K562 (cell line): Measurements from ENCODE around the gene MTHFD2. TPM values are rescaled to one million over a fixed set of nuclear protein-coding genes. Genes with fewer than 3 reads are reported as not detected.

Experiments used
- ATAC-seq: fragments of 200-7000 bp; cut with Tn5 transposase; 3 replicates; pipeline ENCODE4 v1.9.1; 2020; ENCODE audit warnings: moderate library complexity
- BruUV-seq: library from RNA; stranded (reverse); fragments of 400-500 nt; replicated peaks from 2 replicates; lab custom pipeline; 2021; lab: Mats Ljungman, UMichigan
- CTCF ChIA-PET: fragments of 300-600 bp; formaldehyde crosslinking; extraction: SDS; loops from one replicate; lab custom pipeline; 2021; ENCODE audit warnings: low intra/inter-chr PET ratio; lab: Yijun Ruan, JAX
- POLR2A ChIA-PET: fragments of 300-600, 350-650 bp; sonication (Branson Sonifier 250); formaldehyde crosslinking; extraction: SDS; loops from one replicate; lab custom pipeline; 2021; ENCODE audit warnings: antibody characterized with exemption, inconsistent platforms; lab: Yijun Ruan, JAX
- DNase-seq, 4 experiments: peaks; one replicate each; pipeline versions ENCODE4 v3.0.0 to v3.0.0-alpha.2; 2011 to 2018; ENCODE audit warnings: low spot score in 3 of 4, mixed read lengths in 3 of 4; ENCODE audit errors: extremely low read depth in 1 of 4
- FAIRE-seq: peaks from 2 replicates; lab custom pipeline; 2011; peaks lifted over from hg19 to GRCh38; lab: Jason Lieb, UNC
- H2AFZ ChIP-seq: 2 replicates; pipeline ENCODE4 v1.6.0; 2011; ENCODE audit warnings: low read depth, low read length, control low read depth, inconsistent platforms
- H3K27ac ChIP-seq: fragments of 200-600 bp; 3 replicates; pipeline ENCODE4 v1.8.0; 2011; ENCODE audit warnings: low read depth, mild to moderate bottlenecking, control low read depth, inconsistent platforms, low read length, moderate library complexity, mixed read lengths; ENCODE audit errors: extremely low read depth
- H3K27me3 ChIP-seq, 2 experiments: fragments of 300-600 bp in 1 of 2; 2 replicates in 1 of 2; 3 replicates in 1 of 2; pipeline versions ENCODE4 v1.6.0 to v1.8.0; 2011; ENCODE audit warnings: inconsistent platforms in 2 of 2, low read length in 2 of 2, mild to moderate bottlenecking in 1 of 2, mixed read lengths in 1 of 2, moderate library complexity in 1 of 2; ENCODE audit not compliant: control insufficient read depth in 2 of 2, insufficient read depth in 2 of 2
- H3K36me3 ChIP-seq: fragments of 300-600 bp; 3 replicates; pipeline ENCODE4 v1.8.0; 2011; ENCODE audit warnings: mild to moderate bottlenecking, low read length, inconsistent platforms; ENCODE audit not compliant: control insufficient read depth, insufficient read depth
- H3K4me1 ChIP-seq, 2 experiments: fragments of 200-600 bp in 1 of 2; replicated peaks in 1 of 2; 2 replicates in 1 of 2; 3 replicates in 1 of 2; pipeline versions ENCODE4 v1.5.1 to v1.8.0; 2011; ENCODE audit warnings: inconsistent platforms in 2 of 2, low read length in 2 of 2, mild to moderate bottlenecking in 1 of 2, mixed read lengths in 1 of 2, moderate library complexity in 1 of 2; ENCODE audit not compliant: control insufficient read depth in 2 of 2, insufficient read depth in 2 of 2
- H3K4me2 ChIP-seq: 2 replicates; pipeline ENCODE4 v1.6.1; 2011; ENCODE audit warnings: low read length, control low read depth, inconsistent platforms, mixed read lengths; ENCODE audit not compliant: insufficient read depth
- H3K4me3 ChIP-seq: fragments of 200-600 bp; sonication (generic), shearing (Covaris generic); 2 replicates; pipeline ENCODE4 v1.5.1; 2016; ENCODE audit warnings: control low read depth, inconsistent platforms
- H3K79me2 ChIP-seq: fragments of 200-600 bp; 3 replicates; pipeline ENCODE4 v1.8.0; 2011; ENCODE audit warnings: low read length, inconsistent platforms; ENCODE audit not compliant: control insufficient read depth, insufficient read depth
- H3K9ac ChIP-seq, 2 experiments: 2 replicates each; pipeline versions ENCODE4 v1.6.0 to v1.6.1; 2011; ENCODE audit warnings: low read depth in 2 of 2, low read length in 2 of 2, control low read depth in 1 of 2, inconsistent platforms in 1 of 2, mild to moderate bottlenecking in 1 of 2, mixed read lengths in 1 of 2; ENCODE audit not compliant: insufficient read depth in 1 of 2
- H3K9me1 ChIP-seq: one replicate; pipeline ENCODE4 v1.6.0; 2011; ENCODE audit warnings: inconsistent platforms, mild to moderate bottlenecking, low read length, moderate library complexity; ENCODE audit not compliant: control insufficient read depth, insufficient read depth
- H3K9me3 ChIP-seq: replicated peaks from 2 replicates; pipeline ENCODE4 v1.5.1; 2011; ENCODE audit warnings: low read depth, low read length, inconsistent platforms; ENCODE audit not compliant: control insufficient read depth, insufficient read depth
- H4K20me1 ChIP-seq: replicated peaks from 2 replicates; pipeline ENCODE4 v1.6.1; 2011; ENCODE audit warnings: low read length, inconsistent platforms, mixed read lengths; ENCODE audit not compliant: control insufficient read depth, insufficient read depth
- C11orf30 ChIP-seq: fragments of 450-650 bp; IDR thresholded peaks from 2 replicates; pipeline ENCODE4 v1.6.1; 2016; ENCODE audit warnings: low read depth, mild to moderate bottlenecking
- HDGF ChIP-seq: fragments of 450-650 bp; IDR thresholded peaks from 2 replicates; pipeline ENCODE4 v1.6.1; 2016
- MAFF ChIP-seq: IDR thresholded peaks from 2 replicates; pipeline ENCODE4 v1.6.1; 2012; ENCODE audit warnings: low read length, improper control_type of control experiment
- MAFG ChIP-seq: fragments of 450-650 bp; conservative IDR thresholded peaks from 2 replicates; pipeline ENCODE4 v1.6.1; 2016; ENCODE audit warnings: missing genetic modification characterization, missing compliant biosample characterization
- MEF2D ChIP-seq: conservative IDR thresholded peaks from 2 replicates; pipeline ENCODE4 v1.6.1; 2016; ENCODE audit warnings: low read depth, missing genetic modification characterization, missing compliant biosample characterization
- MEIS2 ChIP-seq: fragments of 450-650 bp; IDR thresholded peaks from 2 replicates; pipeline ENCODE4 v1.6.1; 2014; ENCODE audit warnings: mild to moderate bottlenecking; ENCODE audit not compliant: partially characterized antibody
- MLX ChIP-seq, 2 experiments: fragments of 450-650 bp in 1 of 2; sonication (generic) in 1 of 2; formaldehyde crosslinking; conservative IDR thresholded peaks; 2 replicates each; pipeline versions ENCODE4 v1.4.0 to v1.8.1; 2020 to 2022; ENCODE audit warnings: mild to moderate bottlenecking in 1 of 2, missing genetic modification reagents in 1 of 2
- SRSF7 ChIP-seq: fragments of 200-400 bp; formaldehyde crosslinking; optimal IDR thresholded peaks from 2 replicates; pipeline ENCODE3; 2017; ENCODE audit warnings: mild to moderate bottlenecking, low read depth, low read length
- ZNF316 ChIP-seq: fragments of 450-650 bp; IDR thresholded peaks from 2 replicates; pipeline ENCODE4 v1.6.1; 2016
- WGBS: fragments of 100-300 bp; shearing (Covaris generic); methylation state at CpG from one replicate; pipeline ENCODE4 v1.1.6; 2016; ENCODE audit warnings: low coverage, mixed read lengths; ENCODE audit not compliant: insufficient coverage; ENCODE audit errors: missing lambda C conversion rate; 5-methylcytosine and 5-hydroxymethylcytosine counted together
- in situ Hi-C: fragments of 300-500 bp; cut with MboI; formaldehyde crosslinking; loops from 4 replicates; pipeline ENCODE4 v1.15.0; 2018; ENCODE audit warnings: inconsistent platforms, mixed read lengths
- intact Hi-C: fragments of 100-400 bp; cut with micrococcal nuclease; formaldehyde crosslinking; loops from 2 replicates; pipeline ENCODE4 v1.14.2; 2022
- polyA plus RNA-seq, 8 experiments: library from polyadenylated mRNA; depleted of rRNA in 4 of 8; stranded (reverse) in 5 of 8; unstranded in 3 of 8; fragments of >200 nt; fragmentation: Nextera tagmentation in 2 of 8; fragmentation: Illumina TruSeq in 1 of 8; extraction: Ambion mirVana in 2 of 8; extraction: Trizol in 1 of 8; gene quantifications; 2 replicates each; pipeline versions ENCODE4 v1.2.1 to v1.2.3, GENCODE V29; 2011 to 2014; ENCODE audit warnings: inconsistent platforms in 1 of 8, missing spikeins in 1 of 8
- total RNA-seq, 7 experiments: library from RNA; depleted of rRNA in 6 of 7; stranded (reverse); fragments of >200 nt in 6 of 7; fragmentation: Illumina TruSeq in 2 of 7; extraction: Trizol in 2 of 7; gene quantifications; 2 replicates each; pipeline versions ENCODE4 v1.2.1 to v1.2.3, GENCODE V29; 2011 to 2021; ENCODE audit warnings: low replicate concordance in 1 of 7
- TF ChIP-seq, protein P1 (sequence below): fragments of 450-650 bp; IDR thresholded peaks from 2 replicates; pipeline ENCODE4 v1.7.0; 2016; ENCODE audit warnings: borderline replicate concordance

Gene MTHFD2
- total and polyA plus RNA-seq, 9 of the 15 experiments (the other 6 are each of a cell fraction or from before 2014, with no cell fraction given) = 113 to 520 (median 234) TPM

DNA sequence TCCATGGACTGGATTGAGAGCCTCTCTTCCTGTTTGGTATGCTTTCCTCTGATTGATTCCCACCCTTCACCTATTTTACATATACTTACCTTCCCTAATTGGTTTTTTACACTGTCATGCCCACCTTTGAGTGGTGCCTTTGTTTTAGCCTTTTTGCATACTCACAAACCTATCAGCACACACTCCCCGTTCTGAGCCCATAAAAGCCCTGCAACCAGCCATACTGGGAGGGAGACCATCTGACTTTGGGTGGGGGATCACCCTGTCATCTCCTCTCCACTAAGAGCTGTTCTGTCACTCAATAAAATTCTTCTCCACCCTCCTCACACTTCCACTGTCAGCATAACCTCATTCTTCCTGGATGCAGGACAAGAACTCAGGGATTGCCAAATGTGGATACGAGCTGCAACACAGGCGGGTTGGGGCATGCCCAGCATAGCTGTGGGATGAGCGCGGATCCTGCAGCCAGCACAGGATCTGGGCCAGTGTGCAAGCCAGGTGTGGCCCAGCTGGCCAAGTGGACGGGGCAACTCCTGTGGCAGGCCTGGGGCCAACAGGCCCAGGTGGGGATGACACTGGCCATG, 10.3 kb upstream of the MTHFD2 start:
- peak overlapping the region in 1 of 2 experiments; percentile 63; a peak in 2 of 4 replicates for H3K9ac ChIP-seq
- H3K9me1 ChIP-seq = no peaks in the 10 kb centered on the region
- peak overlapping the region; percentile 19; the same call in 1 of the 3 replicates for H3K27ac ChIP-seq
- no peak overlapping the region for H3K4me2 ChIP-seq
- POLR2A ChIA-PET = interaction anchor here (0.9 to 4.8 kb wide), 4 partner anchors 9 to 16 kb away, joined by 3 to 38 read pairs (median 5); partner anchors contain the start of genes MOB1A and MTHFD2
- no peak overlapping the region for H3K4me3 ChIP-seq
- TF ChIP-seq HDGF (peak; percentile 38; the same call in 1 of the 2 replicates), MLX (CRISPR knock-in tag; conservative IDR thresholded peaks at IDR 0.05) (no peak)
- no peaks in the 10 kb centered on the region for H3K36me3 ChIP-seq
- no peaks in the 10 kb centered on the region for H3K79me2 ChIP-seq
- H2AFZ ChIP-seq = peak overlapping the region; percentile 64; the same call in 1 of the 2 replicates
- H3K4me1 ChIP-seq = peaks cover 11 to 16% of the 10 kb centered on the region in 2 experiments; a peak in 4 of 5 replicates
- H4K20me1 ChIP-seq = no peaks in the 10 kb centered on the region
- CTCF ChIA-PET = no interaction called here
- WGBS = 76% methylated on average over 4 of the region's 6 CpGs
- H3K27me3 ChIP-seq = no peaks in the 10 kb centered on the region
- DNase-seq (no peak), FAIRE-seq (no peak), ATAC-seq (no peak)
- no peaks in the 10 kb centered on the region for H3K9me3 ChIP-seq
- no TSS peak for BruUV-seq
- intact Hi-C loops = no loop called here
- in situ Hi-C loops = no loop called here

GRCh38 chr2:74188696-74189095, 9.7 kb upstream of the MTHFD2 start:
- WGBS = 76% methylated on average over 3 of the region's 3 CpGs
- intact Hi-C loops = no loop called here

More at GRCh38 chr2:74188696-74189095, 9.7 kb upstream of the MTHFD2 start:
- no peaks in the 10 kb centered on the region for H3K79me2 ChIP-seq
- ATAC-seq = no peak
- H2AFZ ChIP-seq = no peak overlapping the region
- no peaks in the 10 kb centered on the region for H4K20me1 ChIP-seq
- H3K4me3 ChIP-seq = no peak overlapping the region
- BruUV-seq = no TSS peak
- H3K36me3 ChIP-seq = no peaks in the 10 kb centered on the region
- H3K4me2 ChIP-seq = no peak overlapping the region
- H3K27me3 ChIP-seq = no peaks in the 10 kb centered on the region
- POLR2A ChIA-PET = interaction anchor here (0.9 to 4.8 kb wide), 4 partner anchors 9 to 17 kb away, joined by 3 to 38 read pairs (median 5); partner anchors contain the start of genes MOB1A and MTHFD2
- no peak overlapping the region; a peak in 1 of 4 replicates for H3K9ac ChIP-seq
- no peaks in the 10 kb centered on the region for H3K9me3 ChIP-seq
- in situ Hi-C loops = no loop called here
- H3K4me1 ChIP-seq = peaks cover 11 to 16% of the 10 kb centered on the region in 2 experiments; a peak in 4 of 5 replicates
- DNase-seq = no peak
- no peaks in the 10 kb centered on the region for H3K9me1 ChIP-seq
- no peak for FAIRE-seq
- peak; percentile 24 for TF ChIP-seq MEIS2
- TF ChIP-seq MEF2D (tag) = no peak
- TF ChIP-seq MAFG (tag) = peak; percentile 66
- peak; percentile 23; the same call in 1 of the 2 replicates for TF ChIP-seq MAFF
- TF ChIP-seq SRSF7 = no peak
- peak; percentile 85 for TF ChIP-seq ZNF316
- TF ChIP-seq, protein P1, sequence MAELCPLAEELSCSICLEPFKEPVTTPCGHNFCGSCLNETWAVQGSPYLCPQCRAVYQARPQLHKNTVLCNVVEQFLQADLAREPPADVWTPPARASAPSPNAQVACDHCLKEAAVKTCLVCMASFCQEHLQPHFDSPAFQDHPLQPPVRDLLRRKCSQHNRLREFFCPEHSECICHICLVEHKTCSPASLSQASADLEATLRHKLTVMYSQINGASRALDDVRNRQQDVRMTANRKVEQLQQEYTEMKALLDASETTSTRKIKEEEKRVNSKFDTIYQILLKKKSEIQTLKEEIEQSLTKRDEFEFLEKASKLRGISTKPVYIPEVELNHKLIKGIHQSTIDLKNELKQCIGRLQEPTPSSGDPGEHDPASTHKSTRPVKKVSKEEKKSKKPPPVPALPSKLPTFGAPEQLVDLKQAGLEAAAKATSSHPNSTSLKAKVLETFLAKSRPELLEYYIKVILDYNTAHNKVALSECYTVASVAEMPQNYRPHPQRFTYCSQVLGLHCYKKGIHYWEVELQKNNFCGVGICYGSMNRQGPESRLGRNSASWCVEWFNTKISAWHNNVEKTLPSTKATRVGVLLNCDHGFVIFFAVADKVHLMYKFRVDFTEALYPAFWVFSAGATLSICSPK = no peak
- TF ChIP-seq C11orf30 = peak; percentile 77
- CTCF ChIA-PET = no interaction called here
- no peak overlapping the region for H3K27ac ChIP-seq
